ENCODE measurements around the gene NUP107.

DNA sequence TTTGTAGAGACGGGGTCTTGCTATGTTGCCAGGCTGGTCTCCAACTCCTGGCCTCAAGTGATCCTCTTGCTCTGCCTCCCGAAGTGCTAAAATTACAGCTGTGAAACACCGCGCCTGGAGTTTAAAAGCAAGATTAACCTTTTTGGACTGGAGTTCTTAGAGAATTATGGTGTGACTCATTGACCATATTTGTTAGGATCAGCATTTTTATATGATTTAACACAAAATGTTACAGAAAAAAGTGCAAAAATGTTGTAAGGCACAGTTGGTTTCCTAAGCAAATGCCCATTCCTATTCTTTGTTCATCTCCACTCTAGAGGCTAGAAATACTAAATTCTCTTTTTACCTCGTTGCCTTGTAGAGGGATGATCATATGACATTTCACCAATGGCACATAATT lies 86.8 kb downstream of the NUP107 start:
- no peak for TF ChIP-seq POLR2AphosphoS2 (conservative IDR thresholded peaks at IDR 0.05; ENCODE audit: low read length)
- TF ChIP-seq, protein P1, sequence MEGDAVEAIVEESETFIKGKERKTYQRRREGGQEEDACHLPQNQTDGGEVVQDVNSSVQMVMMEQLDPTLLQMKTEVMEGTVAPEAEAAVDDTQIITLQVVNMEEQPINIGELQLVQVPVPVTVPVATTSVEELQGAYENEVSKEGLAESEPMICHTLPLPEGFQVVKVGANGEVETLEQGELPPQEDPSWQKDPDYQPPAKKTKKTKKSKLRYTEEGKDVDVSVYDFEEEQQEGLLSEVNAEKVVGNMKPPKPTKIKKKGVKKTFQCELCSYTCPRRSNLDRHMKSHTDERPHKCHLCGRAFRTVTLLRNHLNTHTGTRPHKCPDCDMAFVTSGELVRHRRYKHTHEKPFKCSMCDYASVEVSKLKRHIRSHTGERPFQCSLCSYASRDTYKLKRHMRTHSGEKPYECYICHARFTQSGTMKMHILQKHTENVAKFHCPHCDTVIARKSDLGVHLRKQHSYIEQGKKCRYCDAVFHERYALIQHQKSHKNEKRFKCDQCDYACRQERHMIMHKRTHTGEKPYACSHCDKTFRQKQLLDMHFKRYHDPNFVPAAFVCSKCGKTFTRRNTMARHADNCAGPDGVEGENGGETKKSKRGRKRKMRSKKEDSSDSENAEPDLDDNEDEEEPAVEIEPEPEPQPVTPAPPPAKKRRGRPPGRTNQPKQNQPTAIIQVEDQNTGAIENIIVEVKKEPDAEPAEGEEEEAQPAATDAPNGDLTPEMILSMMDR (IDR thresholded peaks at IDR 0.05), result no peak
- TF ChIP-seq MYC (IDR thresholded peaks at IDR 0.05; ENCODE audit: borderline replicate concordance, low read length), result no peak
- TF ChIP-seq, protein P2, sequence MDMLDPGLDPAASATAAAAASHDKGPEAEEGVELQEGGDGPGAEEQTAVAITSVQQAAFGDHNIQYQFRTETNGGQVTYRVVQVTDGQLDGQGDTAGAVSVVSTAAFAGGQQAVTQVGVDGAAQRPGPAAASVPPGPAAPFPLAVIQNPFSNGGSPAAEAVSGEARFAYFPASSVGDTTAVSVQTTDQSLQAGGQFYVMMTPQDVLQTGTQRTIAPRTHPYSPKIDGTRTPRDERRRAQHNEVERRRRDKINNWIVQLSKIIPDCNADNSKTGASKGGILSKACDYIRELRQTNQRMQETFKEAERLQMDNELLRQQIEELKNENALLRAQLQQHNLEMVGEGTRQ (IDR thresholded peaks at IDR 0.05), result no peak
- no peak for TF ChIP-seq JUNB (IDR thresholded peaks at IDR 0.05)
- TF ChIP-seq FOSL2 (IDR thresholded peaks at IDR 0.05), result no peak
- TF ChIP-seq FOSL2 (CRISPR knock-in tag; IDR thresholded peaks at IDR 0.05), result no peak
- no peak for TF ChIP-seq HDAC2 (IDR thresholded peaks at IDR 0.05)
- TF ChIP-seq, protein P3, sequence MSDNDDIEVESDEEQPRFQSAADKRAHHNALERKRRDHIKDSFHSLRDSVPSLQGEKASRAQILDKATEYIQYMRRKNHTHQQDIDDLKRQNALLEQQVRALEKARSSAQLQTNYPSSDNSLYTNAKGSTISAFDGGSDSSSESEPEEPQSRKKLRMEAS (IDR thresholded peaks at IDR 0.05), result no peak
- TF ChIP-seq, protein P4, sequence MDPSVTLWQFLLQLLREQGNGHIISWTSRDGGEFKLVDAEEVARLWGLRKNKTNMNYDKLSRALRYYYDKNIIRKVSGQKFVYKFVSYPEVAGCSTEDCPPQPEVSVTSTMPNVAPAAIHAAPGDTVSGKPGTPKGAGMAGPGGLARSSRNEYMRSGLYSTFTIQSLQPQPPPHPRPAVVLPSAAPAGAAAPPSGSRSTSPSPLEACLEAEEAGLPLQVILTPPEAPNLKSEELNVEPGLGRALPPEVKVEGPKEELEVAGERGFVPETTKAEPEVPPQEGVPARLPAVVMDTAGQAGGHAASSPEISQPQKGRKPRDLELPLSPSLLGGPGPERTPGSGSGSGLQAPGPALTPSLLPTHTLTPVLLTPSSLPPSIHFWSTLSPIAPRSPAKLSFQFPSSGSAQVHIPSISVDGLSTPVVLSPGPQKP (IDR thresholded peaks at IDR 0.05; ENCODE audit: low read depth, low read length), result no peak
- TF ChIP-seq, protein P5, sequence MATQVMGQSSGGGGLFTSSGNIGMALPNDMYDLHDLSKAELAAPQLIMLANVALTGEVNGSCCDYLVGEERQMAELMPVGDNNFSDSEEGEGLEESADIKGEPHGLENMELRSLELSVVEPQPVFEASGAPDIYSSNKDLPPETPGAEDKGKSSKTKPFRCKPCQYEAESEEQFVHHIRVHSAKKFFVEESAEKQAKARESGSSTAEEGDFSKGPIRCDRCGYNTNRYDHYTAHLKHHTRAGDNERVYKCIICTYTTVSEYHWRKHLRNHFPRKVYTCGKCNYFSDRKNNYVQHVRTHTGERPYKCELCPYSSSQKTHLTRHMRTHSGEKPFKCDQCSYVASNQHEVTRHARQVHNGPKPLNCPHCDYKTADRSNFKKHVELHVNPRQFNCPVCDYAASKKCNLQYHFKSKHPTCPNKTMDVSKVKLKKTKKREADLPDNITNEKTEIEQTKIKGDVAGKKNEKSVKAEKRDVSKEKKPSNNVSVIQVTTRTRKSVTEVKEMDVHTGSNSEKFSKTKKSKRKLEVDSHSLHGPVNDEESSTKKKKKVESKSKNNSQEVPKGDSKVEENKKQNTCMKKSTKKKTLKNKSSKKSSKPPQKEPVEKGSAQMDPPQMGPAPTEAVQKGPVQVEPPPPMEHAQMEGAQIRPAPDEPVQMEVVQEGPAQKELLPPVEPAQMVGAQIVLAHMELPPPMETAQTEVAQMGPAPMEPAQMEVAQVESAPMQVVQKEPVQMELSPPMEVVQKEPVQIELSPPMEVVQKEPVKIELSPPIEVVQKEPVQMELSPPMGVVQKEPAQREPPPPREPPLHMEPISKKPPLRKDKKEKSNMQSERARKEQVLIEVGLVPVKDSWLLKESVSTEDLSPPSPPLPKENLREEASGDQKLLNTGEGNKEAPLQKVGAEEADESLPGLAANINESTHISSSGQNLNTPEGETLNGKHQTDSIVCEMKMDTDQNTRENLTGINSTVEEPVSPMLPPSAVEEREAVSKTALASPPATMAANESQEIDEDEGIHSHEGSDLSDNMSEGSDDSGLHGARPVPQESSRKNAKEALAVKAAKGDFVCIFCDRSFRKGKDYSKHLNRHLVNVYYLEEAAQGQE (IDR thresholded peaks at IDR 0.05), result no peak
- no peak for TF ChIP-seq RAD21 (conservative IDR thresholded peaks at IDR 0.05 in 1 of 2, IDR thresholded peaks at IDR 0.05 in 1 of 2)
